ENCODE results near the gene PRKACA. TPM values are rescaled to one million over a fixed set of nuclear protein-coding genes. Genes with fewer than 3 reads are reported as not detected.
A peak's percentile ranks its signal among the peaks of the same experiment; 100 is the strongest.

Gene PRKACA
- total RNA-seq, 2 experiments from 2014 or later = 54.3 to 56.0 TPM

DNA sequence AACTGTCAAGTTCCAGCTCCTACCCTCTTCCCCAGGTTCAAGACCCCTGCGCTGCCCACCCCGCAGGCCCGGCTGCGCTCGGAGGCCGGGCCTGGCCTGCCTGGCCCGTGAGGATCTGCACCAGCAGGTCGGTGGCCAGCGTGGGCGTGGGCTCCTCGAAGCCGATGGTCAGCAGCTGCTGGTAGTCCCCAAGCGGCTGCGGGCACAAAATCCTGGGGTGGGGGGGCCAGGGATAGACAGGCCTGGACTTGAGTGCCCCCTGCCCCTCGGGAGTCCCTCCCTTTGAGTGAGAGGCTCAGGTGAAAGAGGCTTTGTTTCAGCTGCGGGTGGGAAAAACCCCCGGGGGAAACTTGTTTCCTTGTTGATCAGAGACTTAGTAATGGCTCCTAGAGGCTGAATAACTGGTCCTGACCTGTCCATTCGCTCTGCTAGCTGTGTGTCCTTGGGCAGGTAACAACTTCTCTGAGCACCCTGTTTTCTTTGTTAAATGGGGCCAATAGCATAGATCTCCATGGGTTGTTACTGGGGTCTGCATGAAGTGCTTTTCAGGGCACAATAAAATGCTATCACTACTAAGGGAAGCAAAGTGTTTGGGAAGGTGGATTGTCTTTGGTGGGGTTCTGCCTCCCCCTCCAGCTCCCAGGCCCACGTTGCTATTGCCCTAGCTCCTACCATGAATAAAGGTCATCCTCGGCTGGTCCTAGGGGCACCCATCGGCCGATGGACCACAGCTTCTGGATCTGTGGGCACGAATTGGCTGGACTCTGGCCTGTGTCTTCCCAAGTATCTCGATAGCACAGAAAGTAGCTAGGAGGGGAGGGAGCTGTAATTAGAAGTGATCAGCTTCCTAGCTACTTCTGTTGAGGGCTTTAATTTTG lies 35.5 kb downstream of the PRKACA start:
- peak overlapping the region; percentile 82 for H3K27ac Mint-ChIP-seq
- no peaks in the 10 kb centered on the region for H3K36me3 Mint-ChIP-seq
- H3K4me1 Mint-ChIP-seq = peaks cover 8% of the 10 kb centered on the region
- no peaks in the 10 kb centered on the region for H3K9me3 Mint-ChIP-seq
- peak overlapping the region; percentile 87 for H3K4me3 Mint-ChIP-seq
- peak; percentile 34 for DNase-seq
- H3K27me3 Mint-ChIP-seq = no peaks in the 10 kb centered on the region

DNA sequence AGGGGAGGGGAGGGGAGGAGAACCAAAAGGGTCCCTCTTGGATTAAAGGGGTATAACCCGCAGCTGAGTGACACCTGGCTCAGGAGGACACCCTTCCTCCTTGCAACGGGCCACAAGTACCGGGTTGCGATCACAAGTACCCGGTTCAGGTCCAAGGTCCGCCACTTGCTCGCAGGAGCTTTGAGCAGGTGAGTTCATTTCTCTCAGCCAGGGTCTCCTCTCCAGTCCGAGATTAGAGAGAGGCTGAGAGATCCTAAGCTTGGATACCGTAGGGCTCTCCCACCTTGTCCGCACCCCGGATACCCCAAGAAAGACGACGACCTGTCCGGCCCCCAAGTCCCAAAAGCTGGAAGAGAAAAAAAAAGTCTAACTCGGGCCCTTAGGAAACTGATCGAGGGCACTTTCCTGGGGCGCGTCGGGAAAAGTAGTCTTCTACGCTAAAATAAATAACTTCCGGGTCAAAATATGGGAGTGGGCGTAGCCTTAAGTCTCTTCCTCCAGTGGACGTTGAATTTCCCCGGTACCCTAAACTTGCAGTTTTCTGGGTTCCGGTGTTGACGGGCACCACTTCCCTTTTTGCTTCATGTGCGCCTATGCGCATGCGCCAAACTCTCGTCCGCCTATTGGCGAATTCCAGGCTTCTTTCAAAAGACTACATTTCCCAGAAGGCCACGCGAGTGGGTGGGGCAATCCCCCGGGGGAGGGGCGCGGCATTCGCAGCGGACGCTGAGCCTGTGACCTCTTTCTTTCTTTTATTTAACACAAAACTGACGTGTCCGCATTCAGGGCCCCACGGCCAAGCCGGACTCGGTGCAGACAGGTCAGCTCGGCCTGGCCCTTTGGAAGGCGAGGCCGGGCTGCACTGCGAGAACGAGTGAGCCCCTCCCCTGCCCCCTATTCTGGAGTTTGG lies 36.4 kb downstream of the PRKACA start:
- Mint-ChIP-seq H3K4me3 (peak overlapping the region; percentile 87), H3K27me3 (no peaks in the 10 kb centered on the region), H3K27ac (peak overlapping the region; percentile 82), H3K4me1 (peaks cover 8% of the 10 kb centered on the region), H3K36me3 (no peaks in the 10 kb centered on the region), H3K9me3 (no peaks in the 10 kb centered on the region)
- peak; percentile 98 for DNase-seq

DNA sequence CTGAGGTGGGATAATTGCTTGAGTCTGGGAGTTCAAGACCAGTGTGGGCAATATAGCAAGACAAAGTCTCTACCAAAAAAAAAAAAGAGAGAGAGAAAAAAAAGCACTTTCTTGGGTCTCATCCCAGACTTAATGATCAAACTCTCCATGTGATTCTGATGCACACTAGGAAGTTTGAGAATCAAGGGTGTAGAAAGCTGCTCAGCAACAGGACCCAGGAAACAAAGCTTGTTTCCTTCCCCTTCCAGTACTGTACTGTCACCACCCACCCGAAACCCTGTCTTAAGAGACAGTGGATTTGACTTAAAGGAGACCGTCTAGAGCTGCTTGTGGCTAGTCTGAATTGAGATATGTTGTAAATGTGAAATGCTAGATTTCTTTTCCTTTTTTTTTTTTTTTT lies 39.2 kb downstream of the PRKACA start:
- Mint-ChIP-seq H3K27ac (no peak overlapping the region), H3K36me3 (no peaks in the 10 kb centered on the region), H3K4me1 (peaks cover 22% of the 10 kb centered on the region), H3K9me3 (no peaks in the 10 kb centered on the region), H3K27me3 (no peaks in the 10 kb centered on the region), H3K4me3 (no peak overlapping the region)
- no peak for DNase-seq

DNA sequence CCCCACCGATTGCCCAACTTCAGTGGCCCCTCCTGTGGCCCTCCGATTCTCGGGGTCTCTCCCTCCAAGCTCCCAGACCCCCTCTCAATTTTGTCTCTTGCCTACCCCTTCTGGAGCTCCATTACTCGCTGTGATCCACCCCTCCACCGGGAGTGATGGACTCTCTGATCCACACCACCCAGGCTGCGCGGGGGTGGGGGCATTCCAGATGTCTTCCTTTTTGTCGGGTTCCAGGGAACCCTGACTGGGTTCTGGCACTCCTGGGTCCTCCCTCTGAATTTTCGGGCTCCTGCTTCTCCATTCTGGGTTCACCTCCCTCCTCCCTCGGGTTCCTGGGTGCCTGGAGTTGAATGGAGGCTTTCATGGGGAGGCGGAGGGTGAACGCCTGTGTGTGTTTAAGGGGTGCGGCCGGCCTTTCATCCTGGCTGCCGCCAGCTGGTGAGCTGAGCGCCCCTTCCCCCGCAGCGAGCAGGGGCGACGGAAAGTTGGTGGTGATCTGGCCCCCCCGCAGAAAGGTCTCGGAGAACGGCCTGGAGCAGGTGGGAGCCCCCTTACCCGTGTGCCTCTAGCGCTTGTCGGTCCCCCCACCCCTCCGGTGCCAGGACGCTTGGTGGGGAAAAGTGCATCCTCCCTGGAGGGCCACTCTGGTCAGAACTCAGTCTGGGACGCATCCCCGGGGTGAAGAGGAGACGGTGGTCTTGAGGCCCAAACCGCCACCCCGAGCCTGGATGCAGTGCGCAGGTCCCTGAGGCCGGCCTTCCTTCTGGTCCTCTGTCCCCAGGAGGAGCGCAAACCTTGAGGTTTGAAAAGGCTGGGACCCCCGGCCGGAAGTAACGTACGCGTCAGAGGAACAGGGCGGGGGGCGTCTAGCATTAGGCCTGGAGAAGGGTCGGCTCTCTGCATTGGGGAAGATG lies 43.4 kb downstream of the PRKACA start:
- no peaks in the 10 kb centered on the region for H3K36me3 Mint-ChIP-seq
- no peak for DNase-seq
- peaks cover 16% of the 10 kb centered on the region for H3K4me1 Mint-ChIP-seq
- H3K4me3 Mint-ChIP-seq = peak overlapping the region; percentile 89
- no peaks in the 10 kb centered on the region for H3K9me3 Mint-ChIP-seq
- peak overlapping the region; percentile 64 for H3K27ac Mint-ChIP-seq
- H3K27me3 Mint-ChIP-seq = no peaks in the 10 kb centered on the region

DNA sequence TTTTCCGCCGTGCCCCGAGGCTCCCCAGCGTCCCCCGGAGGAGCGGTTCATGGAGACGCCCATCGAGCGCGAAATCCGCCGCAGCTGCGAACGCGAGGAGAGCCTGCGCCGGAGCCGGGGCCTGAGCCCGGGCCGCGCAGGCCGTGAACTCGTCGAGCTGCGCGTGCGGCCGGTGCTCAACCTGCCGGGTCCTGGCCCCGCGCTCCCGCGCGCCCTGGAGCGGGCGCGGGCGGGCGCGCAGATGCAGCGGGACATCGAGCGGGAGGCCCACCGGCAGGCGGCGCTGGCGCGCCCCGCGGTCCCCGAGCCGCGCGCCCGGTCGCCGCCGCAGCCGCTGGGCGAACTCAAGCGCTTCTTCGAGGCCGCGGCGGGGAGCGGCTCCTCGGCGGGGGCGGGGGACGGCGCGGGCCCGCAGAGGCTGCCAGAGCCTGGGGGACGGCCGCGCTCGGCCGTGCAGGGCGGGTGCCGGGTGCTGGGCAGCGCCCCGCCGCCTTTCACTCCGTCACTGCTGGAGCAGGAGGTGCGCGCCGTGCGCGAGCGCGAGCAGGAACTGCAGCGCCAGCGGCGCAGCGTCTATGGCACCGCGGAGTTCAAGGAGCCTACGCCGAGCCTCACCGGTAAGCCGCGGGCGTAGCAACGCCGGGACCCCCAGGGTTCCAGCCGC lies 44.2 kb downstream of the PRKACA start:
- peak overlapping the region; percentile 89 for H3K4me3 Mint-ChIP-seq
- no peaks in the 10 kb centered on the region for H3K9me3 Mint-ChIP-seq
- DNase-seq = peak; percentile 85
- peaks cover 16% of the 10 kb centered on the region for H3K4me1 Mint-ChIP-seq
- H3K27ac Mint-ChIP-seq = no peak overlapping the region
- H3K27me3 Mint-ChIP-seq = no peaks in the 10 kb centered on the region
- no peaks in the 10 kb centered on the region for H3K36me3 Mint-ChIP-seq

DNA sequence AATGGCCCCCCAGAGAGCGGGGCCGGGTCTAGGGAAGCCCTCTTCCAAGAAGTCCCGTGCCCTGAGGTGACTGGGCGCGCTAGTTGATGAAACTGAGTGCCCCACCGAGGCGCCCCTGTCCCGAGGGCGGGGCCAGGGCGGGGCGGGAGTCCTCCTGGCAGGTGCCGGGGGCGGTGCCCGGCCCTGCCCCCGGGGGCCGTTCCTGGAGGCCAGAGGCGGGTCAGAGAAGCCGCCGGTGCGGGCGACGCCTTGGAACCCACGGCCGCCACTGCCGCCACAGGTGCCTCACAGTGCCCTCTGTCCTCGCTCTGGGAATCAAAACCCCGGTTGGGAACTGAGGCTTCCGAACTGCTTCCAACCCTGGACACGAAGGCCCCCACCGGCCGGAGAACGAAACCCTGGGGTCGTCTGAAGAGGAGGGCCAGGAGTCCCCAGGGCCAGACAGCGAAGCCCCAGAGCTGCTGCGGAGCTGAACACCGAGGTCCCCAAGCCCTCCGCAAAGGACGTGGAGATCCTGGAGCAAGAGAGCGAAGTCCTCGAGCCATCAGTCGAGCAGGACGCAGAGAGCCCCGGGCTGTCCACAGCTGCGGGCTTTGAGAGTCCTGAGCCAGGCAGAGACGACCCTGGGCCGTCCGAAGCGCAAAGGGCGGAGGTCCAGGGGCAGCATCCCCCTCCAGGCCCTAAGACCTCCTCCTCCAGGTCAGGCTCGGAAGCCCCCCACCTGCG lies 44.9 kb downstream of the PRKACA start, which contains the start of gene MISP3:
Gene MISP3 (plus strand): TSS at position 252 of the 726 bp plus-strand sequence. CDS start 524 bp downstream, outside the sequence.
- Mint-ChIP-seq H3K27me3 (no peaks in the 10 kb centered on the region), H3K9me3 (no peaks in the 10 kb centered on the region), H3K4me3 (peak within 1 kb of the TSS; percentile 89), H3K36me3 (no peaks in the 10 kb centered on the region), H3K4me1 (peaks cover 16% of the 10 kb centered on the region), H3K27ac (no peak within 1 kb of the TSS)
- peak; percentile 47 for DNase-seq

DNA sequence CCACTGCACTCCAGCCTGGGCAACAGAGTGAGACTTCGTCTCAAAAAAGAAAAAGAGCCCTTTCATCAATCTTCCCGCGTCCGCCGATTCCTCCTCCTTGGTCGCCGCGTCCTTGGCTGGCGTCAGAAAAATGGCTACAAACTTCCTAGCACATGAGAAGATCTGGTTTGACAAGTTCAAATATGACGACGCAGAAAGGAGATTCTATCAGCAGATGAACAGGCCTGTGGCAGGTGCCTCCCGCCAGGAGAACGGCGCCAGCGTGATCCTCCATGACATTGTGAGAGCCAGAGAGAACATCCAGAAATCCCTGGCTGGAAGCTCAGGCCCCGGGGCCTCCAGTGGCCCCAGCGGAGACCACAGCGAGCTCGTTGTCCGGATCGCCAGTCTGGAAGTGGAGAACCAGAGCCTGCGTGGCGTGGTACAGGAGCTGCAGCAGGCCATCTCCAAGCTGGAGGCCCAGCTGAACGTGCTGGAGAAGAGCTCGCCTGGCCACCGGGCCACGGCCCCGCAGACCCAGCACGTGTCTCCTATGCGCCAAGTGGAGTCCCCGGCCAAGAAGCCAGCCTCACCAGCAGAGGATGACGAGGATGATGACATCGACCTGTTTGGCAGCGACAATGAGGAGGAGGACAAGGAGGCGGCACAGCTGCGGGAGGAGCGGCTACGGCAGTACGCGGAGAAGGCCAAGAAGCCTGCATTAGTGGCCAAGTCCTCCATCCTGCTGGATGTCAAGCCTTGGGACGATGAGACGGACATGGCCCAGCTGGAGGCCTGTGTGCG lies 47.1 kb downstream of the PRKACA start:
- Mint-ChIP-seq H3K4me1 (peaks cover 16% of the 10 kb centered on the region), H3K36me3 (no peaks in the 10 kb centered on the region), H3K27ac (no peak overlapping the region), H3K4me3 (no peak overlapping the region), H3K9me3 (no peaks in the 10 kb centered on the region), H3K27me3 (no peaks in the 10 kb centered on the region)
- DNase-seq = no peak

DNA sequence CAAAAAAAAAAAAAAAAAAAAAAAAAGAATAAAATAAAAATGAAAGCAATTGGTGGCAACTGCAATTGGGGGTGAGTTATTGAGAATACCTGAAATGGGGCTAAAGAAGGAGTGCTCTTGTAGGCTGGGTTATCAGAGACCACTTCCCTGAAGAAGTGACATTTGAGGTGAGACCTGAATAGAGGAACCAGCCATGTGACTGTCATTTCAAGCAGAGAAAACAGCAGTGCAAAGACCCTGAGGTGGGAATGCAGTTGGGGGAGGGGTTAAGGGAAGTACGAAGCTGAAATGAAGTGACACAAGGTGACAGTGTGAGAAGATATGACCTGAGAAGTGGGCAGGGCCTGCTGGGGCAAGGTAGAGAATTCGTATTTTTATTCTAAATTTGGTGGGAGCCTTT lies 51.4 kb downstream of the PRKACA start:
- Mint-ChIP-seq H3K9me3 (no peaks in the 10 kb centered on the region), H3K36me3 (no peaks in the 10 kb centered on the region), H3K27ac (no peak overlapping the region), H3K4me3 (no peak overlapping the region), H3K4me1 (no peaks in the 10 kb centered on the region), H3K27me3 (peaks cover 9% of the 10 kb centered on the region)
- DNase-seq = no peak

DNA sequence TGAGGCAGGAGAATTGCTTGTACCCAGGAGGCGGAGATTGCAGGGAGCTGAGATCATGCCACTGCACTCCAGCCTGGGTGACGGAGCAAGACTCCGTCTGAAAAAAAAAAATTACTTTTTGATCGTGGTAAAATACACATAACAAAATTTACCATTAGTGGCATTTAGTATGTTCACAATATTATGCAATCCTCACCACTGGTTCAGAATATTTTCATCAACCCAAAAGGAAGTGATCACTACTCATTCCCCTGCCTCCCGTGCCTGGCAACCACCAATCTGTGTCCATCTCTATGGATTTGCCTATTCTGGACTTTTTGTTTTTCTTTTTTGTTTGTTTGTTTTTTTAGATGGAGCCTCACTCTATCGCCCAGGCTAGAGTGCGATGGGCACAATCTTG lies 54.5 kb downstream of the PRKACA start:
- H3K9me3 Mint-ChIP-seq = no peaks in the 10 kb centered on the region
- no peak overlapping the region for H3K4me3 Mint-ChIP-seq
- H3K4me1 Mint-ChIP-seq = peaks cover 11% of the 10 kb centered on the region
- no peak for DNase-seq
- H3K27me3 Mint-ChIP-seq = peaks cover 33% of the 10 kb centered on the region
- no peak overlapping the region for H3K27ac Mint-ChIP-seq
- no peaks in the 10 kb centered on the region for H3K36me3 Mint-ChIP-seq

DNA sequence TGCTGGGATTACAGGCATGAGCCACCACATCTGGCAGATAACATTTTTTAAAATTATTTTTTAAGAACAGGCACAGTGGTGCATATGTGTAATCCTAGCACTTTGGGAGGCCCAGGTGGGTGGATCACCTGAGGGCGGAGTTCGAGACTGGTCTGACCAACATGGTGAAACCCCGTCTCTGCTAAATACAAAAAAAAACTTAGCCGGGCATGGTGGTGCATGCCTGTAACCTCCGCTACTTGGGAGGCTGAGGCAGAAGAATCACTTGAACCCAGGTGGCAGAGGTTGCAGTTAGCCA lies 55.1 kb downstream of the PRKACA start:
- H3K27ac Mint-ChIP-seq = no peak overlapping the region

DNA sequence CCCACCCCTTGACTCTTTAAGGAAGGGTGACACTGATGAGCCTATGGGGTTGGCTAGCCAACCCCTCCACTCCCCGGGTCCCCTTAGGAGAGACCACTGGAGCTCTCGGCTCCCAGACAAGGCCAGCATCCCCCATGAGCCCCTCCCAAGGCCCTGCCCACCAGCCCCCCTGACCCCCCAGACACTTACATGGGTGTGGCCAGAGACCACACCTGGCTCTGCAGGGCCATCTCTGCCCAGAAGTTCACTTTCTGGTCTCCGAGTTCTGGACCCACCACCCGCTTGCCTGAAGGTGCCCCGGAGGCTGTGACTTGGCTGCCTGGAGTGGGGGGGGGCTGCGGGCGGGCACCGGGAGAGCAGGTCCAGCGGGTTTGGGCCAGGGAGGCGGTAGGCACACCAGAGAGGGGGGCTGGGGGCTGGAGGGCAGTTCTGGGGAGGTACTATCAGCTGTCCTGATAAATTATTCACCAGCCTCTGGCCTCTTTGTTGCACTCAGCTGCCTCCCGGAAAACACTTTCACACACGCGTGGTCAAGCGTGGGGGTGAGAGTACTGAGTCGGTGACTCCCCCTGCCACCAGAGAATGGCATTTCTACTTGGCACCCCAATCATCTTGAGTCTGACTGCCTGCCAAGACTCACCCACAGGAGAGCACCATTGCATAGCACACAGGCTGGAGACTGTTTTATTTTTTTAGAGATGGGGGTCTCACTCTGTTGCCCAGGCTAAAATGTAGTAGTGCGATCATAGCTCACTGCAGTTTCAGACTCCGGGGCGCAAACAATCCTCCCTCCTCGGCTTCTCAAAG lies 55.6 kb downstream of the PRKACA start, which contains the start of gene PALM3:
Gene PALM3 (minus strand): TSS at position 326 of the 807 bp plus-strand sequence. CDS start 96 bp downstream, at position 230.
- Mint-ChIP-seq H3K27ac (no peak within 1 kb of the TSS), H3K4me1 (peaks cover 17% of the 10 kb centered on the region), H3K4me3 (no peak within 1 kb of the TSS), H3K36me3 (no peaks in the 10 kb centered on the region), H3K27me3 (peaks cover 42% of the 10 kb centered on the region), H3K9me3 (no peaks in the 10 kb centered on the region)
- no peak for DNase-seq

More for the DNA sequence above, 55.1 kb downstream of the PRKACA start:
- no peaks in the 10 kb centered on the region for H3K36me3 Mint-ChIP-seq
- no peaks in the 10 kb centered on the region for H3K9me3 Mint-ChIP-seq
- no peak for DNase-seq
- H3K27me3 Mint-ChIP-seq = peaks cover 39% of the 10 kb centered on the region
- H3K4me3 Mint-ChIP-seq = no peak overlapping the region
- H3K4me1 Mint-ChIP-seq = peaks cover 17% of the 10 kb centered on the region

DNA sequence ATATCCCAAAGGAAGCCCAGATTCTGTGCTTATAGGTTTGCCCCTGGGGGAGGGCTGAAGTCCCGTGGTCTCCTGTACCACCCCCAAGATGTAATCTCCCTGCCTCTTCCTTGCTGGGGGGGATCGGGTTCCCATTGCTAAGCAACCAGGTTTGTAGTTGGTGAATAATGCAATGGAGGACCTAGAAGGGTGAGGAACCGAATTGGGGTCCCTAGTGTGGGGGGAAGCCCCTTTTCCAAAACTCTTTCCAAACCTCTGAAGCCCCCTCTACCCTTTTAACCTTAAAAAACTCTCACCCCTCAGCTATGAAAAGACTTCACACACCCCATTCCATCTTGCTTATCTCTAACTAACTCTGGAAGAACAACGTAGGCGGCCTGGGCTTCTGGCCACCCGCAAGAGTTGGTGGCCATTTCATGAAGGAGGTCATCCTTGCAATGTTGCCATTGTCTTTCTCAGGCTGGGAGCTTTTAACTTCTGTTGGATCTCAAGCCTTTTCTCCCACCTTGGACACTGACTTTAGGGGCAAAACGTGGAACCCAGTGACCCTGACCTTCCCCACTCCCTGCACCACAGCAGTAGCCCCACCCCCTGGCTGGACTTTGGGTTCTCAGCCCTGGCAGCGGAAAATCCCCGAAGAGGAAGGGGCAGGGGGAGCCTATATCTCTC lies 56.3 kb downstream of the PRKACA start:
- H3K36me3 Mint-ChIP-seq = no peaks in the 10 kb centered on the region
- no peak for DNase-seq
- H3K4me1 Mint-ChIP-seq = peaks cover 17% of the 10 kb centered on the region
- H3K27ac Mint-ChIP-seq = no peak overlapping the region
- no peak overlapping the region for H3K4me3 Mint-ChIP-seq
- no peaks in the 10 kb centered on the region for H3K9me3 Mint-ChIP-seq
- peaks cover 47% of the 10 kb centered on the region for H3K27me3 Mint-ChIP-seq

Measured in activated naive CD8-positive, alpha-beta T cell treated with anti-CD3 and anti-CD28 coated beads for 36 hours (primary cell).